NB4 (cell line): Measurements from ENCODE around the gene TBX2.

Source experiments
- DNase-seq: peaks from one replicate; pipeline ENCODE4 v3.0.0; 2010; ENCODE audit warnings: low read depth
- H3K4me3 ChIP-seq: one replicate; pipeline ENCODE4 v1.5.1; 2011; ENCODE audit warnings: mild to moderate bottlenecking, low read depth, low read length, moderate library complexity
- MYC ChIP-seq: IDR thresholded peaks from 2 replicates; pipeline ENCODE4 v1.6.1; 2011; ENCODE audit warnings: low read depth, low read length
- POLR2A ChIP-seq: IDR thresholded peaks from 2 replicates; pipeline ENCODE4 v1.6.1; 2011; ENCODE audit warnings: mild to moderate bottlenecking; ENCODE audit not compliant: insufficient read length; ENCODE audit errors: extremely low read depth
- TF ChIP-seq, protein P1 (sequence below): IDR thresholded peaks from one replicate; pipeline ENCODE4 v1.5.1; 2012; ENCODE audit warnings: low read depth, low read length
- TF ChIP-seq, protein P2 (sequence below): IDR thresholded peaks from 2 replicates; pipeline ENCODE4 v1.6.1; 2011; ENCODE audit warnings: low read depth, low read length

TBX2 gene

DNA sequence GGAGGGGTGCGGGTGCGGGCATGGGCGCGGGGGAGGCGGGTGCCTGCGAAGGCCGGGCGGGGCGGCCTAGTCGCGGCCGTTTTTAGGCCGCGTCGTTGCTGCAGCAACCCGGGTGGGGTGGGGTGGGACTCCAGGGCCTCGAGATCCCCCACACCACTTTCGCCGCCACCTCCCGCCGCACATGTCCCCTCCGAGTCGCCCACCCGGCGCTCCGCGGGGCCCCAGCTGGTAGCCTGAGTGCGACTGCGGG is 11.3 kb downstream of the TBX2 start:
- H3K4me3 ChIP-seq = no peak overlapping the region
- TF ChIP-seq, protein P1, sequence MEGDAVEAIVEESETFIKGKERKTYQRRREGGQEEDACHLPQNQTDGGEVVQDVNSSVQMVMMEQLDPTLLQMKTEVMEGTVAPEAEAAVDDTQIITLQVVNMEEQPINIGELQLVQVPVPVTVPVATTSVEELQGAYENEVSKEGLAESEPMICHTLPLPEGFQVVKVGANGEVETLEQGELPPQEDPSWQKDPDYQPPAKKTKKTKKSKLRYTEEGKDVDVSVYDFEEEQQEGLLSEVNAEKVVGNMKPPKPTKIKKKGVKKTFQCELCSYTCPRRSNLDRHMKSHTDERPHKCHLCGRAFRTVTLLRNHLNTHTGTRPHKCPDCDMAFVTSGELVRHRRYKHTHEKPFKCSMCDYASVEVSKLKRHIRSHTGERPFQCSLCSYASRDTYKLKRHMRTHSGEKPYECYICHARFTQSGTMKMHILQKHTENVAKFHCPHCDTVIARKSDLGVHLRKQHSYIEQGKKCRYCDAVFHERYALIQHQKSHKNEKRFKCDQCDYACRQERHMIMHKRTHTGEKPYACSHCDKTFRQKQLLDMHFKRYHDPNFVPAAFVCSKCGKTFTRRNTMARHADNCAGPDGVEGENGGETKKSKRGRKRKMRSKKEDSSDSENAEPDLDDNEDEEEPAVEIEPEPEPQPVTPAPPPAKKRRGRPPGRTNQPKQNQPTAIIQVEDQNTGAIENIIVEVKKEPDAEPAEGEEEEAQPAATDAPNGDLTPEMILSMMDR = no peak
- no peak for TF ChIP-seq POLR2A
- TF ChIP-seq, protein P2, sequence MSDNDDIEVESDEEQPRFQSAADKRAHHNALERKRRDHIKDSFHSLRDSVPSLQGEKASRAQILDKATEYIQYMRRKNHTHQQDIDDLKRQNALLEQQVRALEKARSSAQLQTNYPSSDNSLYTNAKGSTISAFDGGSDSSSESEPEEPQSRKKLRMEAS = no peak
- TF ChIP-seq MYC = no peak

DNA sequence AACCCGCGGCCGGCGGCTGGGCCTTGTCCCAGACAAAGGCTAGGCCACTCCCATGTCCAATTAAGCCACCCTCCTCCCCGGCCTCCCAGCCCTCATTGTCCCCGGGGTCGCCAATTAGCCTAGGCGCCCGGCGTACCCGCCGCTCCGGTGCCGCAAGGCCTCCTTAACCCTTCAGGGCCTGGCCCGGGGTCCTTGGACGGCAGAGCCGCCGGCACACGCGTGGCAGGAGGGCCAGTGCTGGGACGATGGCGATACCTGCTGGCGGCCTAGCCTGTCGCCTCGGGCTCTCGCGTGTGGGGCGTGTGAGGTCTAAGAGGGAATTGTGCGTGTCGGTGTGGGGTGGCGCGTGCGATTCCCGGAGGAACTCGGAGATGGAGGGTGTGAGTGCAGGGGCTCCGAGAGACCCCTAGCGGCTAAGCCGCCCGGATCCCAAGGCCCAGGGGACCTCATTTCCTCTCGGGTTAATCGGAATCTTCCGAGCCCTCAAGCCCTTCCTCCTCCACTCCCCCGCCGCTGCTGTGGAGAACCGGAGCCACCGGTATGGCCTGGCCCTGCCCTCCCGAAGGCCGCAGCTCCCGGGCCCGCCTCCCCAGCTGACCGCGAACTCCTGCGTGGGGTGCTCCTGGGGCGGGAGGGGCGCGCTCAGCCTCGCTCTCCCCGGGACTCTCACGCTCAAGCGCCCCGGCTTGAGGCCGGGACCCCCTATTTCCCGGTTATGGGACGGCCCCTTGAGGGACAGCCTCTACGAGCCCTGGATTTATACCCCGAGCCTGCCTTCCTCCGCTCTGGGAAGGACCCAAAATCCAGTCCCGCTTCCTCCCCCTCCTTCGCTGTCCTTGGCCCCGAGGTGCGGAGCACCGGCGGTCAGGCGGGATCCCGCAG is 11.9 kb downstream of the TBX2 start:
- DNase-seq = peak; percentile 55
- peak overlapping the region; percentile 28 for H3K4me3 ChIP-seq
- TF ChIP-seq MYC (no peak), POLR2A (no peak)
- TF ChIP-seq, protein P2 = no peak
- TF ChIP-seq, protein P1 = no peak

More for the DNA sequence above, 11.3 kb downstream of the TBX2 start:
- DNase-seq = no peak

DNA sequence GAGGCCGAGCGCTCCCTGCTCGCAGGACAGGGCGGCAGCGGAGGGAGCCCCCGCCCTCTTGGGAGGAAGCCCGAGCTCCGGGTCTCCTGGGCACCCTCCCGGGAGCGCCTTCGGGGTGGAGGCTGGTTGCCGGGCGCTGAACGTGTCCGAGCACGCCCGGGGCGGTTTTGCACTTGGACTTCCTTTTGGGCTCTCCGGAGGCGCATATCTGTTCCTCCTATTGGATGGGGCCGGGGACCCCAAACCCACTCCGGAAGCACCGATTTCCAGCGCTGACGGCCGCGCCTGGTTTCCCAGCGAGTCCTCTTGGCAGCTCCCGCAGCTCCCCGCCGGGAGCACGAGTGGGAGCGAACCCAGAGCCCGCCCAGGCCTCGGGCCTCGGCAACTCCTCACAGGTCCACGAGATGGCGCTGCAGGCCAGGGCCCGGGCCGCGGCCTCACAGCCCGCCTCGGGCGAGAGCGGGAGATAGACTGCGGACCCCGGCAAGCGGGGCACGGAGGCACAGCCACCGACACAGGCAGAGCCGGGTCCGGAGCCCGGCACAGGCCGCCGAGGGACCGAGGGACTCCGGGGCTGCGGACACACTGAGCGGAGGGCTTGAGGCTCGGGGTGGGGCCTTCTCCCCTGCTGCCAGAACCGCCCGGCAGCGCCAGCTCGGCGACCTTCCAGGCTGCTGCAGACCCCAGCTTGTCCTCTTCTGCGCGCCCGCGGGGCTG is 12.7 kb downstream of the TBX2 start:
- DNase-seq = peak; percentile 74
- H3K4me3 ChIP-seq = peak overlapping the region; percentile 28
- TF ChIP-seq MYC (no peak; the same call in 1 of the 2 replicates), POLR2A (no peak)
- TF ChIP-seq, protein P1 = peak; percentile 80
- TF ChIP-seq, protein P2 = no peak

DNA sequence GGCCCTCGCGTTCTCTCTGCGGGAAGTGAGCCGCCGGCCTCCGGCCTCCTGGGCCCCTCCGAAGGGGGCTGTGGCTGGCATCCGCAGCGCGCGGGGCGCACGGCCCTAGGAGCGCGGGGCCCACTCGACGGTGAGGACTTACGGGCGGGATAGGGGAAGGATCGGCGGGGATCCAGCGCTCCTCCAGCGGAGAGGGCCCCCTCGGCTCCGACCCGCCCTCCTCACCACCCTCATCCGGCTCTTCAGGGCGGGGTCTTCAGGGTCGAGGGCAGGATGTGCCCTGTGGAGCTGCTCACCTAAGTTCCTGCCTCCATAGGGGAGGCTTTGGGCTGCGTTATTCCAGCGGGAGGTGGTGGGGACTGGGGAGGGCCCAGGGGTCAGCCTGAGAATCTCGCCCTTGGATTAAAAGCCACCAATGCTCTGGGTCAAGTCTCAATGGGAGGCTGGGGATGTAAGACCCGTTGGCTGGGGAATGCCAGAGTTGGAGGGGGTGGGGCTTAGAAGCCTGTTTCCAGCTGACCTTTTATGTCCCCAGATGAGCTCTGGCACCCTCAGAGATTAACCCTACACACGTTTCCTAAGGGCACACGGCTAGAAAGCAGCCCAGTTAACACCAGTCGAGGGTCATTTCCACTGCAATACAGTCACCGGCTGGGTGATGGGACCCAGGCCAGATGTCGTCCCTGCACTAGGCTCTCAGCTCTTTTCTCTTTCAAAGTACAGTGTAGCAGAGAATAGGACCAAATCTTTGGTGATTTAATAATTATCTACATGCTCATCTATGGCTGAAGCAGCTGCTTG is 13.4 kb downstream of the TBX2 start:
- no peak for DNase-seq
- no peak overlapping the region for H3K4me3 ChIP-seq
- no peak for TF ChIP-seq POLR2A
- TF ChIP-seq, protein P2 = no peak
- TF ChIP-seq, protein P1 = no peak
- no peak for TF ChIP-seq MYC

DNA sequence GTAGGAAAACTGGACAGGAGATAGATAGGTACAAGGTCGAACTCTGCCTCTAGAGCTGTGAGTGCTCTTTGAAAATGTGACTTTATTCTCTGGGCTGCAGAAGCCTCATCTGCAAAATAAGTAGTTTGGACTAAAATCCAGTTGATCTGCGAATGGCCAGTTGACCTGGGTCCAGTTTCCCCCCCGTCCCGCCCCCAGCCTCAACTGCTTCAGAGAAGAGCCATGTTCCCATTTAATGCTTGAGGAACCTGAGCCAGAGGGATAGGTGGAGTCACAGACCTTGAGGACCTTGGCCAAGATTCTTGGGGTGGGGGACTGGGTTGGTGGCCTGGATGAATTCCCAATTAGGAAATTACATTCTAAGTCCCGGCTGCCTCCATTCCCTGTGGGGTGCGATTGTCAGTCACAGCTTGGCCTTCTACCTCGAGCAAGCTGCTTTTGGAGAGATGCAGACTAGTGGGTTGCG is 14.1 kb downstream of the TBX2 start:
- H3K4me3 ChIP-seq = no peak overlapping the region
- TF ChIP-seq MYC (no peak), POLR2A (no peak)
- TF ChIP-seq, protein P2 = no peak
- TF ChIP-seq, protein P1 = no peak
- DNase-seq = no peak
